T-helper 2 cell treated with Interferon-gamma antibody and Interleukin-4, amounts not matched to agents 100 ng/mL and 5 ng/mL, for 36 hours (primary cell): ENCODE data around the gene SNED1. TPM values are rescaled to one million over a fixed set of nuclear protein-coding genes. Genes with fewer than 3 reads are reported as not detected.

Experiments
- intact Hi-C: fragments of 100-400 bp; cut with micrococcal nuclease; formaldehyde crosslinking; loops from one replicate; pipeline ENCODE4 v1.15.1; 2023
- total RNA-seq: library from RNA; stranded (reverse); gene quantifications from 2 replicates; pipeline ENCODE4 v1.2.3, GENCODE V29; 2022

SNED1 gene
- total RNA-seq, 1 donor from 2014 or later = 29.8 TPM

DNA sequence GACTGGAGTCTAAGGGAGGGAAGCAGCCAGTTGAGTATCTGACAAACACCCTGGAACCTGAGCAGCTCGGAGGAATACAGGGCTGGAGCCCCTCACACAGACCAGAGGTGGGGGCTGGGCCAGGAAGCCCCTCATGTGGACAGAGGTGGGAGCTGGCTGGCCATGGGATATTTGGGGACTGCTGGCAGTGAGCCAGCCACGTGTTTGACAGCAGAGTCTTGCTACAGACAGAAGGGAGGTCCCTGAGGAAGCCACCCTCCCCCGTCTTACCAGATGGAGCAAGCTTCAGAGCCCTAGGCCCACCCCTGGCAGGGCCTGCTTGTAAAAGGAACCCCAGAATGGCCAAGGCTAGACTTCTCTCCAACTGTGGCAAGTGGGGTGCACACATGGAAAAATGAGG, 107.2 kb downstream of the SNED1 start:
- intact Hi-C loops = no loop called here

DNA sequence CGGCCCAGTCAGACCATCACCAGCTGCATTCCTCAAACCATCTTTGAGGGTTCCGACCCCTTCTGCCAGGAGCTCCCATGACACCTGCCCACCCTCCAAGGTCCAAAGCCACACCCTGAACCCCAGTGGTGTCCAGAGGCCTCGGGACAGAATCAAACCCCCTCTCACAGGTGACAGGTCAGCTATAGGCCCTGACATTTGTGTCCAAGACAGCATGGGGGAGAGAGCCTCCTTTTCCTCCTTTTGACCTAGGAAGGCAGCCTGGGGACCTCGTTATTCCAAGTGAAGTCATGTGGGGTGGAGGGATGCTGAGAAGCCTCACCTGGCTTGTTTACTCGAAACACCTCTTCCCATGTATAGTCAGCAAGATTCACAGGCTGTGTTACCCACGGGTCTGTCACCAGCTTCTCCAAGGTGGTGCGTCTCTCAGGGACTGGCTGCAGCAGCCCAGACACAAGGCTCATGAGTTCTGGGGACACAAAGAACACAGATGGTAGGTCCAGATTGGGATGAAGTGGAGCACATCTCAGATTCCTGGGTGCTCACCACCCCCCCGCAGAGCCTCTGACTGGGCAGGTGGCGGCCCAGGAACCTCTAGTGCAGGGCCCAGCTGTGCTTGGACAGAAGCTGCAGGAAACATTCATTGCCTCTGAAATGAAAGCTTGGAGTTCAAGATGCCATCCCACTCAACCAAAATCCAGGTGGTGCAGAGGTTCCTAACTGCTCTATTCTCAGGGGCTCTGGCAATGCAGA, 108.8 kb downstream of the SNED1 start:
- intact Hi-C loops = no loop called here

DNA sequence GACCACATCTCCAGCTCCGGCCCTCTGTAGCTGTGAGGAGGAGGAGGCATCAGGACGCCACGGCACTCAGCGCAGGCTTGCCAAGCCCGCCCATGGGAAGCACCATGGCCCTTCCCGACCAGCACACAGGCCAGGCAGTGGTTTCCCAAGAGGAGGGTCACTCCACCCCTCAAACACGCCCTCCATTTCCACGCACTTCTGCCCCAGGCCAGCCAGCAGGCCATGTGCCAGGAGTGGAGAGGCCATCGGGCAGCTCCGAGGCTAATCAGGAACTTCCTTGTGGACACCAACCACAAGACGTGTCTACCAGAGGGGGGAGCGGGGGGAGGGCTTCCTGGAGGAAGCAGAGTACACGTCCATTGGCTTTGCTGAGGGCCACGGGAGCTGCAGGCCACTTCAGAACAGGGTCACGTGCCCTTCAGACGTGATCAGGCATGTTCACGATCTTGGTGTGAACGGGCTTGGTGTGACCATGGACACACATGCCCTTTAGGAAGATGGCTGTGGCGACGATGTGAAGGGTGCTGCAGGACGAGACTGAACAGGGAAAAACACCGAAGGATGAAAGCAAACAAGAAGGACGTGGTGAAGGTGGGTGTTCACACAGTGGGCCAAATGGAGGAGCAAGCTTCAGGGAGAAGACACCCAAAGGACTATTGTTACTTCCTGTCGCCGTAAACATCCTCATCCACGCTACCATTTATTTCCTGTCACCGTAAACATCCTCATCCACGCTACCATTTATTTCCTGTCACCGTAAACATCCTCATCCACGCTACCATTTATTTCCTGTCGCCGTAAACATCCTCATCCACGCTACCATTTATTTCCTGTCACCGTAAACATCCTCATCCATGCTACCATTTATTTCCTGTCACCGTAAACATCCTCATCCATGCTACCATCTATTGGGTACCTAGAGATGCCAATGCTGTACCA, 110.1 kb downstream of the SNED1 start:
- intact Hi-C loops = no loop called here

DNA sequence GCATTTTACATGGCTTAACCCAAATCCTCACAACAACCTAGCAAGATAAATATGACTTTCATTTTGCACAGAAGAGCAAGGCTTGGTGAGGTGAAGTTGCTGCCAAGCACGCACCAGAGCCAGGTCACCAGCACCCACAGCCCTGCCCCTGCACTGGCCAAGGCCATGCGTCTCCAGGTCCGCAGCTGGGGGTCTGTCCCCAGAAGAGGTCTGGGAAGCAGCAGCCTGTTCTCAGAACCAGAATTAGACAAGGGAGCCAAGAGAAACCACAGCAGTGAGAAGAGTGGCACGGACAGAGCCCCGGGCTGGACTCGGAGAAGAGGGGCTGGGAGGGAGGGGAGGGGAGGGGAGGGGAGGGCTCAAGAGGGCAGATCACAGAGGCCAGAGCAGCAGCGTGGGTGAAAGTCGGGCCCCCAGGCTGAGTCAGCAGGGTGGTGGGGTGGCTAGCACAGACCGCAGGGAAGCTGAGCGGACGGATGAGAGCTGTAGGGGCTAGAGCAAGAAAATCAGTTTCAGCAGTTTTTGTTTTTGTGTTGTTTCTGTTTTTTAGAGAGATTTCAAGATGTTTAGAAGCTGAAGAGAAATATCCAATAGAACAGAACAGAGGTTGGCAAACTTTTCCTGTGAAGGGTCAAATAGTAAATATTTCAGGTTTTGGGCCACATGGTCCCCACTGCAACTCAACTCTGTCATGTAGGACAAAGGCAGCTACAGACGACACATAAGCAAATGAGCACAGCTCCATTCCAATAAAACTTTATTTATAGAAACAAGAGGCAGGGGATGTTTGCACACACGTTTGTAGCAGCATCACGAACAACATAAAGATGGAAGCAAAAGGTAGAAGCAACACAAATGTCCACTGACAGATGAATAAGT, 111.0 kb downstream of the SNED1 start:
- intact Hi-C loops = no loop called here

DNA sequence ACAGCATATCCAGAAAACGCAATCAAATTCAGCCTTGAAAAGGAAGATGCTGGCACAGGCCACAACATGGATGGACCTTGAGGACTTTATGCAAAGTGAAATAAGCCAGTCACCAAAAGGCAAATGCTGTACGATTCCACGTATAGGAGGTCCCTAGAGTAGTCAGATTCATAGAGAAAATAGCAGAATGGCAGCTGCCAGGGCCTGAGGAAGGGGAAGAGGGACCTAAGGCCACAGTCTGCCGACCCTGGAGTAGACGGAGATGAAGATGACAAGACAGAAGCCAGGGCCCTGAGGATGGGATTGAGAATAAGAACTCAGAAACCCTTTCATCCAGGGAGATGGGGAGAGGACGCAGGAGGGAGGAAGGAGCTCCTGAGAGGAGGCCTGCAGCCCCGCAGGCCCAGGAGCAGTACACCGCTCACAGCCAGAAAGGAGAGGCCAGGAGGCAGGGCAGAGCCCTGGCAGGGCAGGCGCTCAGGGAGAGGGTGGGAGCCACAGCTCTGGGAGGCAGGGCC, 111.7 kb downstream of the SNED1 start:
- intact Hi-C loops = no loop called here

DNA sequence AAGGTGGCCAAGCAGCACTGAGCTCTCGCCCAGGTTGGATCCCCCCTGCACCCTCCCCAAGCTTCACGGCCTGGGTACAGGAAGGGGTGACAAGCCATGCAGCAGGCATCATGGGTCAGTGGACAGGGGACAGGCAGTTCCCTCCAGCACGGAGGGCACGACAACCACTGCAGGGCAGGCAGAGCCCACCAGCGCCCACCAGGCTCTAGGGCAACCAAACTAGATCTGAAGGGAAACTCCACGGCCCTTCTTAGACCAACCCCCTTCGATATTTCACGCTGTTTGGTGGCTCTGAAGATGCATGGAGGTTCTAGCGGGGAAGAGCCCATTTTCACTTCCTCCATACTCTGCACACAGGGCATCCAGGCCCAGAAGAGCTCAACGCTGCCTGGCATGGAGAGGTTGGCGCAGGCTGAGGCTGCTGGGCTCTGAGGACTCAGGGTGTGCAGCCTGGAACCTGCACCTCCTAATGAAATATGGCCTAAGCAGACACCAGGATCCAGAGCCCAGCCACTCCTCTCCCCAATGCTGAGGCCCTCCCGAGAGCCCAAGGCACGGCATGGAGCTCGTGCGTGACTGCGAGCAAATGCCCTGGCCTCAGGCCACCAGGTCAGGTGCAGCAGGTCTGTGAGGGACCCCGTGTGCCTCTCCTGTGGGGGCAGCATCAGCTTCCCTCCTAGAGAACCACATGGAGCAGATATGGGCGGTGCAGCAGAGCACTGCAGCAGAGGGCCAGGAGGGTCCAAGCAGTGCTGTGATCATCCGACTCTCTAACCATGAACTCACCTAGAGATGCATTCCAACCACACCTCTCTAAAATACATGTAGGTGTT, 112.4 kb downstream of the SNED1 start:
- intact Hi-C loops = no loop called here

DNA sequence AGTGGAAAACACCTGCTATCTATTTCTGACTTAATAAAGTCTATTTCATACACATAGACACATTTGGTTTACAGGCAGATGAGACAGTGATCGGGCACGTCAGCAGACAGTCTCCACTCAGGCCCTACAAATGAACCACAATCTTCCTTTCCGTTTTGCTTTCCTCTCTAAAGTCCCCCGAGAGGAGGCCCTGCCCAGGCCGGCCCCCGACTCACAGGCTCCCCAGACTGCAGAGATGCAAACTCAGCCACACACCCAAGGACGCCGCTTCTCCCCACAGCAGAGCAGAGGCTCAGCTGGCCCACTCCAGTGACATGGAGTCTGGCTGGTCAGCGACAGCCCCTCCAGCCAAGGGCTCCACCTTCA, 113.0 kb downstream of the SNED1 start:
- intact Hi-C loops = no loop called here

DNA sequence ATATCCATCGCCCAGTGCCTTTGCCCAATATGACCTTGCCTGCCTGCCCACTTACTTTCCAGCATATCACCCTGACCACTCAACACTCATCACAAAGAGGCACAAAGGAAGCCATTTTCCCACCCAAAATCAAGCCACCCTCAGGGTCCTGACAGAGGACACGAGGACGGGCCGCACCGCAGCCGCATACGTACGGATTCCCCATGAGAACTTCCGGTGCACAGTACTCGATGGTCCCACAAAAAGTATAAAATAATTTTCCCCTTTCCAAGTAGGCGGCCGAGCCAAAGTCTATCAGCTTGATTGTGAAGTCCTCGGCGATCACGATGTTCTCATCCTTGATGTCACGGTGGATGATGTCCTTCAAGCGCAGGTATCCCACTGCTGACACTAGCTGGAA, 113.6 kb downstream of the SNED1 start:
- intact Hi-C loops = no loop called here

DNA sequence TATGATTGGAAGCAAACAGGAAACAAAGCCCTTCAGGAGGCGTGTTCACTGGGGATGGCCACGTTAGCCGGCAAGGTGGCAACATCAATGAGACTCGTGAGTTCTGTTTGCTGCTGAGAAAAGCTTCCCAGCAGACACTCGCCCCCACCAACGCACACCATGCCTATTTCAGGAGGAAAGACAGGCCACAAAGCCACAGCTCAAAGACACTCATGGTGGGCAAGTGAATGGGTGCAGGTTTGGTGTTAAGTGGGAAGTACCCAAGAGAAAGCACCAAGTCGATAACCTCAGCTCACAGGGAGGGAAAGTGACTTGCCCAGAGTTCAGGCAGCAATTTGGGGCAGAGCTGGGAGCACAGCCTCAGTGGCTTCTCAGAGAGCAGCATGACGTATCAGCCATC, 114.2 kb downstream of the SNED1 start:
- intact Hi-C loops = no loop called here

DNA sequence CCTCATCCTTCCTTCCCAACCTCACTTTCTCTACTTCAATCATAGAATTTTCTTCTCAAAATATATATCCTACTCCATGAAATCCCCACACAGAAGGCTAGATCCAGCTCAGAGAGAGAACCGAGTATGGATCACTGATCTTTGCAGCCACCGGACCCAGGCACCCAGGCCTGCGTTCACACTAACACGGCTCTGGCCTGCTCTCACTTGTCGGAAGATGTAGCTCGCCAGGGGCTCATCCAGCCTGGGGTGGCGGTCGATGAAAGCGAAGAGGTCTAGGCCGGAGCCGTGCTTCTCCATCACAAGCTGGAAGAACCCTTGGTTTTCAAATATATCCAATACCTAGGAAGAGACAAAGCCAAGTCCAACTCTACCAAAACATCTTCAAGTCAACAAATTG, 116.4 kb downstream of the SNED1 start:
- intact Hi-C loops = no loop called here

DNA sequence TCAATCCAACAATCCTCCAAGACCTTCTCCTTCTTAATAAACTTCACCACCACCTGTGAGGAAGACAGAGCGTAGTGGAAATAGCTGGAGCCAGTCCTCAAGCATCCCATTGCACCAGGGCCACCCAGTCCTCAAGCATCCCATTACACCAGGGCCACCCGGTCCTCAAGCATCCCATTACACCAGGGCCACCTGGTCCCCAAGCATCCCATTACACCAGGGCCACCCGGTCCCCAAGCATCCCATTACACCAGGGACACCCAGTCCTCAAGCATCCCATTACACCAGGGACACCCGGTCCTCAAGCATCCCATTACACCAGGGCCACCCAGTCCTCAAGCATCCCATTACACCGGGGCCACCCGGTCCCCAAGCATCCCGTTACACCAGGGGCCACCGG, 116.9 kb downstream of the SNED1 start:
- intact Hi-C loops = no loop called here

DNA sequence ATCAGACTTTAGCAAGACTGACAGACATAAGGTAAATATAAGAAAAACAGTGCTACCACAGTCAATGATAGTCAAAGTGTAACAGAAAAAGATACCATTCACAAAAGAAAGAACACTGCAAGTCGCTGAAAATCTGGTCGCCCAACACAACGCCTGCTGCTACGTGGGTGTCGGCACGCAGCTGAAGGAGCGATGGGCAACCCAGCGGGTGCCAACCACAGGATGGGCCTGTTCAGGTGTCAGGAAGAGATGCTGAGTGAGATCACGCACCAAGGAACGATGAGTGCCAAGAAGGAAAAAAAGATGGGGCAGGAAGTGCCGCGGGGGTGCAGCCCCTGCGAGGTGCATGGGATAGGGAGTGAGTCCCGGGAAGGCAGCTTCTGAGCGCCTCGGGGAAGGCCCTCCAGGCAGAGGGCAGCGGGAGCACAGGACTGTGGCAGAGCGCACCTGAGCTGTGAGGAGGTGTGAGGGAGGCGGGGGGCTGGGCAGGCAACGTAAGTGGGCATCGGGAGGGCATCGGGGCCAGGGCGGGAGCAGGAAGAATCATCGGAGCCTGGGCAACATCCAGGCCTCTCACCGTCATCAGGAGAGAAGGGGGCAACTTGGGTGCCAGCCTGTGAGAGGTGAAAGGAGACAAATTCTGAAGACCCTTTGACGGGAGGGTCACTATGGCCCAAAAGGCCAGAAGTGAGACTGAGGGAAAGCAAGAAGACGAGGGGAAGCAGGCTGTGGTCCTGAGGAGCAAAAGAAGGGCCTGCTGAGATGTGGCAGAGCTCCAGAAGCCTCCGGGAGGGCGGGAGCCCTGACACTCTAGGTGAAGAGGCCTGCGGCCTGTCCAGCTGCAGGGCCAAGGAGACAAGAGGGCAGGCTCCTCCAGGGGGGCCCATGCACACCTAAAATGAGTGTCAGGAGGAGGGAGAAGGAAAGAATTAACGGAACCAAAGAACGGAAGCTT, 118.5 kb downstream of the SNED1 start:
- intact Hi-C loops = no loop called here

DNA sequence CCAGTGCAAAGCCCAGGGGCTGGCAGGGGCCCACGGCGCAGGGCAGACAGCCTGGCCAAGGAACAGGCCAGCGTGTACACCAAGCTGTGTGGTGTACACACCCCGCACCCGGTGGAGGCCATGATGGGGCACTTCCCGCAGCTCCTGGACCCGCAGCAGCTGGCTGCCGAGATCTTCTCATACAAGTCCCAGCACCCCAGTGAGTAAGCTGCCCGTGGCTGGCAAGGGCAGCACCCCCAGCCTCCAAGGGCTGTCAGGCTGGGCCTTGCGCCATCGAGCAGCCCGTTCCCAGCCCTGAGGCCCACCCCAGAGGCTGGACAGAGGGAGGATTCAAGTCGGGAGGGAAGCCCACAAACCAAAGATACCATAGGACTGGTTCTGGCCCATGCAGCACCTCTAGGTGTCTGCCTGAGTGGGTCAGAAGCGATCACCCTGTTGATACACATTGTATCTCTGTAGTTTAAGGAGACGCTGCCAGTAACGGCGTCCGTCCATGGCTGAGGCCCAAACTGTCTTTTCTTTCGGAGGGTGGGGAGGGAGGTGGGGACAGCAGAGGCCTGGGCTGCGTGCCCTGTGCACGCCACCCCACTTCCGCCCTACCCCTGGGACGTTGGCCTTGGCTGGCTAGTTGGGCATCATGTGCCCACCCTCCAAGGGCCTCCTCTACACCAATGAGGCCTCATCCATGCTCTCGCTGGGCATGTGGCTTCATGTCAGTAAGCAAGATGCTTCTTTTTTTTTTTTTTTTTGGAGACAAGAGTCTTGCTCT, 120.5 kb downstream of the SNED1 start:
- intact Hi-C loops = no loop called here

DNA sequence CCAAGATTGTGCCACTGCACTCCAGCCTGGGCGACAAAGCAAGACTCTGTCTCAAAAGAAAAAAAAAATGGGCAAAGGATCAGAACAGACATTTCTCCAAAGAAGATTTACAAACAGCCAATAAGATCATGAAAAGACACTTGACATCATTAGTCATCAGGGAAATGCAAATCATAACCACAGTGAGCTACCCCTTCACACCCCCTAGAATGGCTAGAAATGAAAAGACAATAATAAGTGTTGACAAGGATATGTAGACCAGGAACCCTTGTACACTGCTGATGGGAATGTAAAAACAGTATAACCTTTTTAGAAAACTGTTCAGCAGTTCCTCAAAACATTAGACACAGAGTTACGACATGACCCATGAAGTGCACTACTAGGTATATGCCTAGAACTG, 122.0 kb downstream of the SNED1 start:
- intact Hi-C loops = no loop called here

DNA sequence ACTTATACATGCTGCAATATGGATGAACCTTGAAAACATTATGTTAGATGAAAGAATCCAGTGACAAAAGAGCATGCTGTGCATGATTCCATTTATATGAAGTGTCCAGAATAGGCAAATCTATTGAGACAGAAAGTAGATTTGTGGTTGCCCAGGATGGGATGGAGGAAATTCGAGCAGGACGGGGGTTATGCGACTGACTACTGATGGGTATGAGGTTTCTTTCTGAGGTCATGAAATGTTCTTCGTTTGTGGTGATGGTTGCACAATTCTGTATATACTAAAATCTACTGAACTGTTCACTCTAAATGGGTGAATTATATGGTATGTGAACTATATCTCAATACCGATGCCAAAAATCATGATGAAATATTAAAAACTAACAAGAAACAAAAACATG, 122.6 kb downstream of the SNED1 start:
- intact Hi-C loops = no loop called here

DNA sequence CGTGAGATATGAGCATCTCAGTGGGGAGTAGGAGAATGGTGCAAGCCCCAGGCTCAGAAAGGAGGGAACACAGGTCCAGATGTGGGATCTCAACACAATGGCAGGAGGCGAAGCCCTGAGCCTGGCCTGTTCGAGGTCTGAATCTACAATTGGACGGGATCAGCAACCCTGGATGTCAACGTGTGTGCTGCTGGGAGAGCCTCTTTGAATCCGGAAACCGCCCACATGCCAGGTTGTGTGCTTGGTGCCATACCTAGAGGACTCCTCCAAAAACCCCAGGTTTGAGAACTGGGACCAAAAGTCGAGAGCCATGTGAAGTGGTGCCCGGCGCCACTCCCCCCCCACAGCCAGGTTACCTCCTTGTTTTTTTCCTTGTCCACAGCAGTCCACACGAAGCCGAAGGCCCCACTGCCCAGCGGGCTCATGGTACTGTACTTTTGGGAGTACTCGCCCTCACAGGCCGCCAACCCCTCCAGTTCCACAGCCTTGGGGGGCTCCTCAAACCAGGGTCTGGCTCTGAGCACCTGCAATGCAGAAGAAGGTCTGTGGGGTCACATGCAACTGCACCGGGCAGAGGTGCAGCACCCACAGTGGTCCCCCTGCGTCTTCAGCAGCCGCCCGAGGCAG, 124.1 kb downstream of the SNED1 start:
- intact Hi-C loops = no loop called here

DNA sequence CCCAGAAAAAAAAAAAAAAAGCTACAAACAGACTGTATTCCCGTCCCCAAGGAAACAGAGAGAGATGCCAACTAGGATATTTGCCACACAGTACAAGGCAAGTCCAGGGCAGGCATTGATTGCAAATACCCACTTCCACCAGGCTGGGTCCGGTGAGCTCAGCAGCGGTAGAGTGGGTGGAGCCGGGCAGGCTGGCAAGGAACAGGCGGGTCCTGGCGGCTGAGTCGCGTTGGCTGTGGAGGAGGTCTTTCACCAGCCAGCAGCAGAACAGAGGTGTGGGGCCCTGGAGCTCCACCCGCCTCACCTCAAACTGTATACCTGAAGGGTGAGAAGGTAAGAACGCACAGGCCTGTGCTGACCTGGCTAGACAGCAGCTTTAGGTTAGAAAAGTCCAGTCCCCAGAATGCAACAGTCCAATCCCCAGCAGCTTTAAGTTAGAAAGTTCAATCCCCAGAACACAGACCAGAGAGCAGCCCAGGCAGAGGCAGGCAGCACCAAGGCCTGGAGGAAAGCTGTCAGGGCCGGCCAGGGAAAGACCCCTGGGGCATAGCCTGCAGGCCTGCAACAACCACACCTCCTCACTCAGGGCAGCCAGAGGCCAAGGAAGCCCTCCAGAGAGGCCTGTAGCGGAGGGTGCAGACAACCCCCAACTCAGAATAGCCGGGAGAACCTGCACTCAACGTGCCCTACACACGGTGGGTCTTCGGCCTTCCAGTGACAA, 125.6 kb downstream of the SNED1 start:
- intact Hi-C loops = no loop called here

DNA sequence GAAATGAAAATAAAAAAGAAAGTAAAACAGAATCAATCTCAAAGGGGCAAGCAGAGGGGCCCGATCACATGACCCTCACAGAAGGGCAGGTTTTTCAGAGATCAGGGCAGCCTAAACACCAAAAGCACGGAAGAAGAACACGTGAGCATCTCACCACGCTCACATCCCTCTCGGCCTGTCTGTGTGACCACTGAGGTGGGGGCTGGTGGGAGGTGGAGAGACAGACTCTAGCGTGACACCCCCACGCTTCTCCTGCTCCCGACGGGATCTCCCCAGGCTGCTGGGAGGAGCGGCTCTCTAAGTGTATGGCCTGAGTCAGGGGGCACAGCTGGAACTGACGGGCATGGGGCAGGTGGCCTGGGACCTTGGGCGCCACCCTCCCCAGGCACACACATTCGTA, 127.2 kb downstream of the SNED1 start:
- intact Hi-C loops = no loop called here
